ENCODE data around the gene PCBD1. TPM values are rescaled to one million over a fixed set of nuclear protein-coding genes. Genes with fewer than 3 reads are reported as not detected.

Gene PCBD1
- total RNA-seq, 1 donor from 2014 or later, result 23.9 TPM

DNA sequence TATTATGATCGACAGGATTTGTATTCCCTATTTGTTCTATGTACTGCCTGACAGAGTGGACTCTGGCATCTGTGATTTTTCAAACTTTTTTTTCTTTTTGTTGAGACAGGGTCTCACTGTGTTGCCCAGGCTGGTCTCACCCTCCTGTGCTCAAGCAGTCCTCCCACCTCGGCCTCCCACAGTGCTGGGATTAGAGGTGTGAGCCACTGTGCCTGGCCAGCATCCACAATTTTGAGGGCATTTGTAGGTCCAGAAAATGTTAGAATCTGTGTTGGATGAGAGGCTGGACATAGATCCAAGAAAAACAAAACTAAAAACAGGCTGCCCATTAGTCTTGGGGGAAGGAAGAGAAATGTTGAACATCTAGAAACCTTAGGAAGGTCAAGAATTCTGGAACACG is 38.3 kb downstream of the PCBD1 start:
- Mint-ChIP-seq H3K9me3 (ENCODE audit: unreplicated experiment) (no peaks in the 10 kb centered on the region), H3K36me3 (ENCODE audit: low read depth, unreplicated experiment) (peaks cover 10% of the 10 kb centered on the region), H3K27ac (ENCODE audit: unreplicated experiment) (no peak overlapping the region), H3K27me3 (ENCODE audit: unreplicated experiment) (no peaks in the 10 kb centered on the region), H3K4me1 (ENCODE audit: unreplicated experiment) (no peaks in the 10 kb centered on the region), H3K4me3 (ENCODE audit: unreplicated experiment) (no peak overlapping the region)
- TF ChIP-seq, protein P1, sequence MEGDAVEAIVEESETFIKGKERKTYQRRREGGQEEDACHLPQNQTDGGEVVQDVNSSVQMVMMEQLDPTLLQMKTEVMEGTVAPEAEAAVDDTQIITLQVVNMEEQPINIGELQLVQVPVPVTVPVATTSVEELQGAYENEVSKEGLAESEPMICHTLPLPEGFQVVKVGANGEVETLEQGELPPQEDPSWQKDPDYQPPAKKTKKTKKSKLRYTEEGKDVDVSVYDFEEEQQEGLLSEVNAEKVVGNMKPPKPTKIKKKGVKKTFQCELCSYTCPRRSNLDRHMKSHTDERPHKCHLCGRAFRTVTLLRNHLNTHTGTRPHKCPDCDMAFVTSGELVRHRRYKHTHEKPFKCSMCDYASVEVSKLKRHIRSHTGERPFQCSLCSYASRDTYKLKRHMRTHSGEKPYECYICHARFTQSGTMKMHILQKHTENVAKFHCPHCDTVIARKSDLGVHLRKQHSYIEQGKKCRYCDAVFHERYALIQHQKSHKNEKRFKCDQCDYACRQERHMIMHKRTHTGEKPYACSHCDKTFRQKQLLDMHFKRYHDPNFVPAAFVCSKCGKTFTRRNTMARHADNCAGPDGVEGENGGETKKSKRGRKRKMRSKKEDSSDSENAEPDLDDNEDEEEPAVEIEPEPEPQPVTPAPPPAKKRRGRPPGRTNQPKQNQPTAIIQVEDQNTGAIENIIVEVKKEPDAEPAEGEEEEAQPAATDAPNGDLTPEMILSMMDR (IDR thresholded peaks at IDR 0.05; ENCODE audit: unreplicated experiment), result no peak
- no peak for DNase-seq (ENCODE audit: low spot score)

GRCh38 chr10:70849582-70850016 is 38.8 kb downstream of the PCBD1 start:
- Mint-ChIP-seq H3K36me3 (ENCODE audit: low read depth, unreplicated experiment) (peaks cover 9% of the 10 kb centered on the region), H3K4me1 (ENCODE audit: unreplicated experiment) (no peaks in the 10 kb centered on the region), H3K4me3 (ENCODE audit: unreplicated experiment) (no peak overlapping the region), H3K9me3 (ENCODE audit: unreplicated experiment) (no peaks in the 10 kb centered on the region), H3K27me3 (ENCODE audit: unreplicated experiment) (no peaks in the 10 kb centered on the region), H3K27ac (ENCODE audit: unreplicated experiment) (no peak overlapping the region)
- DNase-seq (ENCODE audit: low spot score), result no peak
- TF ChIP-seq, protein P1 (IDR thresholded peaks at IDR 0.05; ENCODE audit: unreplicated experiment), result no peak

DNA sequence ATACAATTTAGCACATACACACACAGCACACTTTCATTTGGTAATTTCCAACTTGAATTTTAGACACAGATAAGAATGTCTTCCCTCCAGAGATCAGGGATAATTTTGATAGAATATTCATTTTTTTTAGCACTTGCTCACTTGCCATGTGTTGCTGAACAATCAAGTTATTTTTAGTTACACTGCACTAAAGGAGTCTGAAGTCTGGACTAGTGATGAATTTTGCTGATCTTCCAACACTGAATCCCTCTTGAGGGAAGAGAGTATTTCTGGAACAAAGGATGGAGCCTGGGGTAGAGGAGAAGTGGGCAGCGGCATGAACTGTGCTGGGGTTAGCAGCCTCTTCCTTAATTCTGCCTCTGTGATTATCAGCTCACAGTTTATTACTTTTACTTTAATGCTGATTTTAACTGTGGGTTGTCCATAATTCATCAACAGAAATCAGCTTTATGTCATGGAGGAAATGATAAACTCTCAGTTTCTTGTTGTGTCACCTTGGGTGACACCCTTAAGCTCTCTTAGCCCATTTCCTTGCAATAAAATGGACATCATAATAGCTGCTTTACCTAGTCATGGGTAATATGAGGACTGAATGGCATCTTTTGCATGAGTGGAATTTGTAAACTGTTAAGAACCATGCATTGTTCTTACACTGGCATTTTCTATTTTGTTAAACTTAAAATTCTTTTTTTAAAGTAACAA is 40.6 kb downstream of the PCBD1 start:
- H3K9me3 Mint-ChIP-seq (ENCODE audit: unreplicated experiment), result no peaks in the 10 kb centered on the region
- TF ChIP-seq, protein P1 (IDR thresholded peaks at IDR 0.05; ENCODE audit: unreplicated experiment), result no peak
- DNase-seq (ENCODE audit: low spot score), result no peak
- H3K27me3 Mint-ChIP-seq (ENCODE audit: unreplicated experiment), result no peaks in the 10 kb centered on the region
- H3K36me3 Mint-ChIP-seq (ENCODE audit: low read depth, unreplicated experiment), result peaks cover 17% of the 10 kb centered on the region
- H3K27ac Mint-ChIP-seq (ENCODE audit: unreplicated experiment), result no peak overlapping the region
- H3K4me1 Mint-ChIP-seq (ENCODE audit: unreplicated experiment), result no peaks in the 10 kb centered on the region
- H3K4me3 Mint-ChIP-seq (ENCODE audit: unreplicated experiment), result no peak overlapping the region

GRCh38 chr10:70846795-70847194 is 41.6 kb downstream of the PCBD1 start:
- no peaks in the 10 kb centered on the region for H3K4me1 Mint-ChIP-seq (ENCODE audit: unreplicated experiment)
- no peak overlapping the region for H3K4me3 Mint-ChIP-seq (ENCODE audit: unreplicated experiment)
- TF ChIP-seq, protein P1 (IDR thresholded peaks at IDR 0.05; ENCODE audit: unreplicated experiment), result no peak
- H3K27me3 Mint-ChIP-seq (ENCODE audit: unreplicated experiment), result no peaks in the 10 kb centered on the region
- peaks cover 22% of the 10 kb centered on the region for H3K36me3 Mint-ChIP-seq (ENCODE audit: low read depth, unreplicated experiment)
- DNase-seq (ENCODE audit: low spot score), result no peak
- H3K9me3 Mint-ChIP-seq (ENCODE audit: unreplicated experiment), result no peaks in the 10 kb centered on the region
- no peak overlapping the region for H3K27ac Mint-ChIP-seq (ENCODE audit: unreplicated experiment)

- no peak for DNase-seq (ENCODE audit: low spot score)
- TF ChIP-seq, protein P1 (IDR thresholded peaks at IDR 0.05; ENCODE audit: unreplicated experiment), result no peak
- H3K36me3 Mint-ChIP-seq (ENCODE audit: low read depth, unreplicated experiment), result peaks cover 22% of the 10 kb centered on the region
- no peak overlapping the region for H3K27ac Mint-ChIP-seq (ENCODE audit: unreplicated experiment)
- H3K4me3 Mint-ChIP-seq (ENCODE audit: unreplicated experiment), result no peak overlapping the region
- no peaks in the 10 kb centered on the region for H3K4me1 Mint-ChIP-seq (ENCODE audit: unreplicated experiment)
- H3K9me3 Mint-ChIP-seq (ENCODE audit: unreplicated experiment), result no peaks in the 10 kb centered on the region
- no peaks in the 10 kb centered on the region for H3K27me3 Mint-ChIP-seq (ENCODE audit: unreplicated experiment)
Measured at GRCh38 chr10:70845816-70846215, 42.5 kb downstream of the PCBD1 start.

Measured in endothelial cell (in vitro differentiated cells).